Activated T-cell treated with anti-CD3 and anti-CD28 coated beads, Interleukin-2, amount 50 U/mL, for 24 hours (primary cell): ENCODE measurements around the gene EXOC3.

Experiments used
- DNase-seq: peaks from one replicate; pipeline ENCODE4 v3.0.0-alpha.2; 2020
- H3K27ac Mint-ChIP-seq: 2 replicates; pipeline ENCODE4 v1.8.0; 2020; ENCODE audit warnings: mild to moderate bottlenecking, mixed read lengths
- H3K27me3 Mint-ChIP-seq: 2 replicates; pipeline ENCODE4 v1.8.0; 2020; ENCODE audit warnings: mixed read lengths
- H3K36me3 Mint-ChIP-seq: 2 replicates; pipeline ENCODE4 v1.8.0; 2020; ENCODE audit warnings: low read depth, mixed read lengths
- H3K4me1 Mint-ChIP-seq: 2 replicates; pipeline ENCODE4 v1.8.0; 2020; ENCODE audit warnings: low read depth, mixed read lengths
- H3K4me3 Mint-ChIP-seq: 2 replicates; pipeline ENCODE4 v1.8.0; 2020; ENCODE audit warnings: mild to moderate bottlenecking, moderate library complexity, mixed read lengths
- H3K9me3 Mint-ChIP-seq: 2 replicates; pipeline ENCODE4 v1.8.0; 2020; ENCODE audit warnings: mixed read lengths

The EXOC3 gene

GRCh38 chr5:491856-492155 is 48.8 kb downstream of the EXOC3 start:
- Mint-ChIP-seq H3K4me3 (no peak overlapping the region), H3K27me3 (peaks cover 5% of the 10 kb centered on the region), H3K4me1 (no peaks in the 10 kb centered on the region), H3K9me3 (no peaks in the 10 kb centered on the region), H3K27ac (no peak overlapping the region), H3K36me3 (no peaks in the 10 kb centered on the region)
- DNase-seq, result no peak

- H3K4me3 Mint-ChIP-seq, result no peak overlapping the region
- H3K36me3 Mint-ChIP-seq, result no peaks in the 10 kb centered on the region
- H3K27ac Mint-ChIP-seq, result no peak overlapping the region
- H3K4me1 Mint-ChIP-seq, result no peaks in the 10 kb centered on the region
- peaks cover 5% of the 10 kb centered on the region for H3K27me3 Mint-ChIP-seq
- no peaks in the 10 kb centered on the region for H3K9me3 Mint-ChIP-seq
- no peak for DNase-seq
These were observed 49.4 kb downstream of the EXOC3 start for GRCh38 chr5:492314-492893.

- Mint-ChIP-seq H3K27ac (no peak overlapping the region), H3K4me3 (no peak overlapping the region), H3K27me3 (peaks cover 8% of the 10 kb centered on the region), H3K4me1 (no peaks in the 10 kb centered on the region), H3K9me3 (no peaks in the 10 kb centered on the region), H3K36me3 (no peaks in the 10 kb centered on the region)
- no peak for DNase-seq
These were observed 50.2 kb downstream of the EXOC3 start for GRCh38 chr5:493119-493701.

- no peak for DNase-seq
- no peaks in the 10 kb centered on the region for H3K4me1 Mint-ChIP-seq
- H3K4me3 Mint-ChIP-seq, result no peak overlapping the region
- H3K27ac Mint-ChIP-seq, result no peak overlapping the region
- H3K9me3 Mint-ChIP-seq, result no peaks in the 10 kb centered on the region
- H3K27me3 Mint-ChIP-seq, result peaks cover 12% of the 10 kb centered on the region
- no peaks in the 10 kb centered on the region for H3K36me3 Mint-ChIP-seq
These were observed 50.8 kb downstream of the EXOC3 start for GRCh38 chr5:493758-494157.

- peaks cover 18% of the 10 kb centered on the region for H3K27me3 Mint-ChIP-seq
- no peaks in the 10 kb centered on the region for H3K9me3 Mint-ChIP-seq
- no peak overlapping the region for H3K4me3 Mint-ChIP-seq
- no peak overlapping the region for H3K27ac Mint-ChIP-seq
- H3K36me3 Mint-ChIP-seq, result no peaks in the 10 kb centered on the region
- H3K4me1 Mint-ChIP-seq, result no peaks in the 10 kb centered on the region
- DNase-seq, result no peak
These were observed 51.8 kb downstream of the EXOC3 start for GRCh38 chr5:494667-495255.

GRCh38 chr5:496028-496427 is 53.1 kb downstream of the EXOC3 start:
- H3K27ac Mint-ChIP-seq, result no peak overlapping the region
- DNase-seq, result no peak
- no peaks in the 10 kb centered on the region for H3K4me1 Mint-ChIP-seq
- no peak overlapping the region for H3K4me3 Mint-ChIP-seq
- H3K27me3 Mint-ChIP-seq, result peaks cover 27% of the 10 kb centered on the region
- H3K9me3 Mint-ChIP-seq, result no peaks in the 10 kb centered on the region
- H3K36me3 Mint-ChIP-seq, result no peaks in the 10 kb centered on the region

GRCh38 chr5:497090-497700 is 54.2 kb downstream of the EXOC3 start:
- DNase-seq, result no peak
- no peaks in the 10 kb centered on the region for H3K9me3 Mint-ChIP-seq
- H3K4me1 Mint-ChIP-seq, result no peaks in the 10 kb centered on the region
- no peak overlapping the region for H3K4me3 Mint-ChIP-seq
- peaks cover 27% of the 10 kb centered on the region for H3K27me3 Mint-ChIP-seq
- H3K36me3 Mint-ChIP-seq, result no peaks in the 10 kb centered on the region
- no peak overlapping the region for H3K27ac Mint-ChIP-seq

- no peak for DNase-seq
- no peaks in the 10 kb centered on the region for H3K4me1 Mint-ChIP-seq
- H3K27me3 Mint-ChIP-seq, result peaks cover 27% of the 10 kb centered on the region
- no peak overlapping the region for H3K4me3 Mint-ChIP-seq
- no peak overlapping the region for H3K27ac Mint-ChIP-seq
- H3K9me3 Mint-ChIP-seq, result no peaks in the 10 kb centered on the region
- H3K36me3 Mint-ChIP-seq, result no peaks in the 10 kb centered on the region
These were observed 55.0 kb downstream of the EXOC3 start for GRCh38 chr5:497871-498509.

GRCh38 chr5:499233-500209 is 56.5 kb downstream of the EXOC3 start:
- peaks cover 27% of the 10 kb centered on the region for H3K27me3 Mint-ChIP-seq
- no peak overlapping the region for H3K27ac Mint-ChIP-seq
- no peaks in the 10 kb centered on the region for H3K36me3 Mint-ChIP-seq
- DNase-seq, result no peak
- no peak overlapping the region for H3K4me3 Mint-ChIP-seq
- H3K9me3 Mint-ChIP-seq, result no peaks in the 10 kb centered on the region
- no peaks in the 10 kb centered on the region for H3K4me1 Mint-ChIP-seq

- Mint-ChIP-seq H3K4me3 (no peak overlapping the region), H3K36me3 (no peaks in the 10 kb centered on the region), H3K27ac (no peak overlapping the region), H3K27me3 (peaks cover 27% of the 10 kb centered on the region), H3K4me1 (no peaks in the 10 kb centered on the region), H3K9me3 (no peaks in the 10 kb centered on the region)
- no peak for DNase-seq
These were observed 57.5 kb downstream of the EXOC3 start for GRCh38 chr5:500491-500890.

GRCh38 chr5:501105-501830 is 58.3 kb downstream of the EXOC3 start:
- H3K27me3 Mint-ChIP-seq, result peaks cover 25% of the 10 kb centered on the region
- no peak overlapping the region for H3K4me3 Mint-ChIP-seq
- no peaks in the 10 kb centered on the region for H3K36me3 Mint-ChIP-seq
- H3K4me1 Mint-ChIP-seq, result no peaks in the 10 kb centered on the region
- H3K9me3 Mint-ChIP-seq, result no peaks in the 10 kb centered on the region
- no peak overlapping the region for H3K27ac Mint-ChIP-seq
- DNase-seq, result no peak

- no peaks in the 10 kb centered on the region for H3K36me3 Mint-ChIP-seq
- H3K4me1 Mint-ChIP-seq, result no peaks in the 10 kb centered on the region
- no peak for DNase-seq
- no peak overlapping the region for H3K4me3 Mint-ChIP-seq
- H3K27ac Mint-ChIP-seq, result no peak overlapping the region
- no peaks in the 10 kb centered on the region for H3K9me3 Mint-ChIP-seq
- peaks cover 22% of the 10 kb centered on the region for H3K27me3 Mint-ChIP-seq
These were observed 58.8 kb downstream of the EXOC3 start for GRCh38 chr5:501831-502184.

- Mint-ChIP-seq H3K36me3 (no peaks in the 10 kb centered on the region), H3K4me3 (no peak overlapping the region), H3K27me3 (peaks cover 22% of the 10 kb centered on the region), H3K27ac (no peak overlapping the region), H3K4me1 (no peaks in the 10 kb centered on the region), H3K9me3 (no peaks in the 10 kb centered on the region)
- no peak for DNase-seq
These were observed 59.5 kb downstream of the EXOC3 start for GRCh38 chr5:502325-503079.
